Stimulated activated CD8-positive, alpha-beta memory T cell treated with anti-CD3 and anti-CD28 coated beads, Interleukin-2, amount 100 ng/mL, for 1 hour (primary cell): Measurements from ENCODE around the gene NUP58.
"Not testable (repeated sequence)": the region's sequence is repeated elsewhere in the genome, so short reads cannot be mapped to it uniquely, and the experiment has no call there.

Experiments used
- DNase-seq, 2 donors: peaks; one replicate each; pipeline ENCODE4 v3.0.0-alpha.2; 2020; ENCODE audit warnings: low read depth in 2 of 2

NUP58 gene

GRCh38 chr13:25302121-25302520, 696 bp downstream of the NUP58 start:
- no peak for DNase-seq

DNA sequence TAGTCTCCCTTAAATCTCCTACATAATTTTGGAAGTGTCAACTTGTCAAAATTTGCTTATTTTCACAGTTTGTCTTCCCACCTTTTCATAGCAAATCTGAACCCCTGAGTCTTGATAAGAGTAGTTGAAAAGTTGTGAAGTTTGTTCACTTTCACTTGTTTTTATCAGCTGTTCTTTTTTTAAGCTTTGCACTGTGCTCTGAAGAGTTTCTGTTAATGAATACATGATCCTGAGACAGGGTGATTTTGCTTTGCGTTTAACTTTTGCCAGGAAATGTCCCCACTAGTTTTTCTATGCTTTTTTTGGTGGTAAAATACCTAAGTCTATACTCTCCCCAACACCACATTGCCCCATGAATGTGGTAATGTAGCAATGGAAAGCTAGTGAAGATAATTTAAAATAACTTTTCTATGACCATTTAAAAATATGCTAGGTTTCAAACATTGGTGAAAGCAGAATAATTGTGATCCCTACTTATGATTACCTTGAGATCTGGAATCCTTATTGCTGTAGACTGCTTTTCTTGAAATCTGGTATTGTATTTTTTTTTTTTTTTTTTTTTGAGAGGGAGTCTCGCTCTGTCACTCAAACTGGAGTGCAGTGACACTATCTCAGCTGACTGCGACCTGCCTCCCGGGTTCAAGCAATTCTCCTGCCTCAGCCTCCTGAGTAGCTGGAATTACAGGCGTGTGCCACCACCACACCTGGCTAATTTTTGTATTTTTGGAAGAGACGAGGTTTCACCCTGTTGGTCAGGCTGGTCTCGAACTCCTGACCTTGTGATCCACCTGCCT, 5.4 kb downstream of the NUP58 start:
- no peak for DNase-seq

DNA sequence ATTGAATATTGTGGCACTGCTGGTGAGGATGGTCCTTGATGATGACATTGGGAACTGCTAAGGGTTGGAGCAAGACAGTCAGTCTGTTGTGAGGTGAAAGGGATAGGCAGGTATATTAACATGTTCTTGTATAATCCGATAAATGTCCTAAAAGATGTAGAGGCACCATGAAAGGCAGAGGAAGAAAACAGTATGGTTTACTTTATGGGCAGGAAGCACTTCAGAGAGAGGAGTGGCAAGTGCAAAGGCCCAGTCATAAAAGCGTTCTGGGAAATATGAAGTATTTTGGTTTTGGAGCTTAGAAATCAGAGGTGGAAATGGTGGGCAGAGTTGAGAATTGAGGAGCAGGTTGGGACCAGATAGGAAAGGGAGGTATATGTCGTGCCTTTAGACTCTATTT, 9.5 kb downstream of the NUP58 start:
- no peak for DNase-seq

DNA sequence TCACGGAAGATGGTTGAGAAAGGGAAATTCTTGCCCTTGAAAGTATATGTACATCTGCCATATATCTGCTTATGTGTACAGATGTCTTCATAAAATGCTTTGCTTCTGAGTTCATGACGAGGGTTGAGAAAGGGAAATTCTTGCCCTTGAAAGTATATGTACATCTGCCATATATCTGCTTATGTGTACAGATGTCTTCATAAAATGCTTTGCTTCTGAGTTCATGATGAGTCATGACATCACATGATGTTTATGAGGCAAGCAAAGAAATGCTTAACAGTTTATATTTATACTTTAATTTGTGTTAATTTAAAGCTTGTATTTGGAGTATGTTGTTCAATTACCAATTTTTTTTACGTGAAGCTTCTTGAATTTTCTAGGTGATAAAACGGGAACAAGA, 17.5 kb downstream of the NUP58 start:
- DNase-seq: not testable (repeated sequence)

DNA sequence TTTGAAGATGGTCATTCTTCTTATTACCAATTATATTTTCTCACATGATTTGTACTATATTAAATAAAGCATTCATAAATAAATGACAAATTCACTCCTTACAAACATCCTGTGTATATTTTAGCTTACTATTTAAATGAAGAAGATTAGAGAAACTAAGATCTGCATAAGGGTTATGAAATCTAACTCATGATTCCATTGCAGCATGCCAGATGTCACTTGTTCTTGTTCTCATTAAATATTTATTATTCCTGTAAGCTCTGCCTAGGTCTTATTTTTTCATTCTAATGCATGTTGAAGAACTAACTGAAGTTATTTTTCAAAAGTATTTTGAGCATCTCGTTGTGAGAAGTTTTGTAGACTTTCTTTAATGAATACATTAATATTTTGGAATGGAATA, 18.3 kb downstream of the NUP58 start:
- DNase-seq: no peak

GRCh38 chr13:25324100-25324499, 22.7 kb downstream of the NUP58 start:
- DNase-seq: no peak

GRCh38 chr13:25329706-25330105, 28.3 kb downstream of the NUP58 start:
- DNase-seq: no peak

- no peak for DNase-seq
Measured at GRCh38 chr13:25330541-25330940, 29.1 kb downstream of the NUP58 start.

DNA sequence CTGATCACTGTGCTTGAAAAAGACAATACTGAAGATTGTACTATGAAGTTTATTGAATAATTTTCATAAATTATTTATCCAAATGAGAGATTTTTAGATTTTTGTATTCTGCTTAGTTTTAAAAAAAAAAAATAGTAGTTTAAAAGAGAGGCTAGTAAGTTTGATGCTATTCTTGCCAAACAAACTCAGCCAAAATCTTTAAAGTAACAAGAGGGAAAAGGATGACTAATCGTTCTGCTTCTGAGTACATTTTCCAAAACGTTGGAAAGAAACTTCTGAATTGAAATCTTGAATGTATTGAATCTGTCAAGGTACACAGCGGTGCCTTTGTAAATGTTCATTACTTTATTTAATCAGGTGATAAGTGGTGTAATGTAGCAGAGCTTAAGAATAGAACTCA, 34.4 kb downstream of the NUP58 start:
- DNase-seq: no peak

- DNase-seq: no peak
Measured at GRCh38 chr13:25345576-25345975, 44.2 kb downstream of the NUP58 start.

- DNase-seq: no peak
Measured at GRCh38 chr13:25347151-25347550, 45.7 kb downstream of the NUP58 start.

GRCh38 chr13:25351404-25351803, 50.0 kb downstream of the NUP58 start:
- DNase-seq: no peak

DNA sequence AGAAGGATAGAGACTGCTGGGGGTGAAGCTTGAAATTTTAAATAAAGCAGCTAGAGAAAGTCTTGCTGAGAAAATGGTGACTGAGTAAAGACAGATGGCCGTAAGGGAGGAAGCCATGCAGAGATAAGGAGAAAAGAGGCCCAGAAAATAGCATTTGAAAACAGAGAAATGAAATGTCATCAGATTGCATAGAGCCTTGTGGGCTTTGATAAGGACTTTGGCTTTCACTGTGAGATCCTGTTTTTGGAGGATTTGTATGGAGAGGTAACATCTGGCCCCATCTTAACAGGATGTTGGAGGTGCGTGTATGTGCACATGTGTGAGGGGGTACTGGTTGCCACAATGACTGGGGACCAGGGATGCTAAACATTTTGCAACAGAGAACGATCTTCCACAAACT, 50.8 kb downstream of the NUP58 start:
- DNase-seq: no peak

- DNase-seq: no peak
Measured at GRCh38 chr13:25352806-25353205, 51.4 kb downstream of the NUP58 start.

DNA sequence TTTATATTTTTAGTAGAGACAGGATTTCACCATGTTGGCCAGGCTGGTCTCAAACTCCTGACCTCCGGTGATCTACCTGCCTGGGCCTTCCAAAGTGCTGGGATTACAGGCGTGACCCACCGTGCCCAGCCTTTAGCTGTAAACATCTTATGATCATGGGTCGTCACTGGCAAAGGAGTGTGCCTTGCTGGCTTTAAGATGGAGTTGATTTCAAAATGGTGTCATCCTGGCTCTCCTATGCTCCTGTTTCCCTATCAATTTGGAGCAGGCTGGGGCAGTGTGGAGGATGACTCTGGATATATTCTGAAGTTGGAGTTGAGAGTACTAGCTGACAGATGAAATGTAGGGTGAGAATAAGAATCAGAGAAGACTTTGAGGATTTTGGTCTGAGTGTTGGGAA, 51.9 kb downstream of the NUP58 start:
- DNase-seq: no peak

DNA sequence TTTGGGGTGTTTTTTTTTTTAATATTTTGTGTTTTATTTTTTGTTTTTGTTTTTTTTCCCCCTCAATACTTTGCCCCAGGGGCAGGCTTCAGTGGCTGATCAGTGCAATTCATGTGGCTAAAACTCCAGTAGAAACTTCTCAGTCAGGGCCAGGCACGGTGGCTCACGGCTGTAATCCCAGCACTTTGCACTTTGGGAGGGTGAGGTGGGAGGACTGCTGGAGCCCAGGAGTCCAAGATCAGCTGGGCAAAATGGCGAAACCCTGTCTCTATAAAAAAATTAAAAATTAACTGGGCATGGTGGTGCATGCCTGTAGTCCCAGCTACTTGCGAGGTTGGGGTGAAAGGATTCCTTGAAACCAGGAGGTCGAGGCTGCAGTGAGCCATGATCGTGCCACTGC, 53.0 kb downstream of the NUP58 start:
- DNase-seq: no peak

DNA sequence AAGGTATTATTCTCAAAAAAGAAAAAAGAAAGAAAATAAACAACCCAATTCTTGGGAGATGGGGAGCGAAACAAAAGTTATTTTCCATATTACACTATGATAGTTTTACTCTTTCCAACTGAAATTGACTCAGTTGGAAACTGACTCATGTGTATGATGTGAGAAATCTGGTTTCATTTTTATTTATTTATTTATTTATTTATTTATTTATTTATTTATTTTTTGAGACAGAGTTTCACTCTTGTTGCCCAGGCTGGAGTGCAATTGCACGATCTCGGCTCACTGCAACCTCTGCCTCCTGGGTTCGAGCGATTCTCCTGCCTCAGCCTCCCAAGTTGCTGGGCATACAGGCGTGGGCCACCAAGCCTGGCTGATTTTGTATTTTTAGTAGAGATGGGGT, 59.0 kb downstream of the NUP58 start:
- not testable (repeated sequence) for DNase-seq

DNA sequence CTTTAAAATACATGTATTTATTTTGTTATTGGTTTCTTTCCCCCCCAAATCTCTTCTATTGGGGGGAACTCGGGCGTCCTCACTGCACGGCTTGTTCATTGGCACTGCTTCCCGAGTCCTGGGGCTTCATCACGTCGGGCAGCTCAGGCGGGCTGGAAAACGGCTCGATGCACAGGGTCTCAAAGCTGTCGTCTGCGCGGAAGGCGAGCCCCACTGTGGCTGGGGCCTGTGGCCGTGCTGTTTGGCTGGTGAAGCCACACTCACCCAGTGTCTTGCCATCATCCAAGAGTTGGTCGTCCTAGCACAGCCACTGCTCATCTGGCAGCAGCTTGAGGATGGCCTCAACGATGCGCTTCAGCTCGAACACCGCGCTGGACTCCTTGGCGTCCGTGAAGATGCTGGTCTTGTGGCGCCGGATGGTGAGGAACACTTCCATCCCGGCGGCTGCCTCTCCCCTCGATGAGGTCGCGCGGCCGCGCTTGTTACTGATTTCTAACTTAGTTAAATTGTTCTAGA, 64.4 kb downstream of the NUP58 start:
- DNase-seq: no peak

- no peak for DNase-seq
Measured at GRCh38 chr13:25371158-25371874, 69.9 kb downstream of the NUP58 start.

DNA sequence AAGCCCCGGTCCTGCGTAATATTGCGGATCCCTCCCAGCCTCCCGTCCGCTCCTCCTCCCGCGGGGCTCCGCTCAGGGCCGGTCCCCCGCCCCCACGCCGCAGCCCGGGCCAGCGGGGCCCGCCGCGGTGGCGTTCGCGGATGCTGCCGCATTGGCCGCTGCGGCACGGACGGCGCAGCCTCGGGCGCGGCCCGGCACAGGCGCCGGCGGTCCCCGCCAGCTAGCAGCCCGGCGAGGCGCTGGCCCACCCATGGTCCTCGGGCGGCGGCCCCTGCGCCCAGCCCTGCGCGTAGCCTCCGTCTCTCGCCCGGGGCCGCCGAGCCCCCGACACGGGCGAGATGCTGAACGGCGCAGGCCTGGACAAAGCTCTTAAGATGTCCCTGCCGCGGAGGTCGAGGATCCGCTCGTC, 70.5 kb downstream of the NUP58 start, which contains the start of gene ATP8A2:
ATP8A2 (plus strand) TSS at position 100 of the 409 bp plus-strand sequence; CDS start at position 339, 239 bp downstream.
- no peak for DNase-seq

GRCh38 chr13:25372284-25373081, 71.1 kb downstream of the NUP58 start:
- no peak for DNase-seq

DNA sequence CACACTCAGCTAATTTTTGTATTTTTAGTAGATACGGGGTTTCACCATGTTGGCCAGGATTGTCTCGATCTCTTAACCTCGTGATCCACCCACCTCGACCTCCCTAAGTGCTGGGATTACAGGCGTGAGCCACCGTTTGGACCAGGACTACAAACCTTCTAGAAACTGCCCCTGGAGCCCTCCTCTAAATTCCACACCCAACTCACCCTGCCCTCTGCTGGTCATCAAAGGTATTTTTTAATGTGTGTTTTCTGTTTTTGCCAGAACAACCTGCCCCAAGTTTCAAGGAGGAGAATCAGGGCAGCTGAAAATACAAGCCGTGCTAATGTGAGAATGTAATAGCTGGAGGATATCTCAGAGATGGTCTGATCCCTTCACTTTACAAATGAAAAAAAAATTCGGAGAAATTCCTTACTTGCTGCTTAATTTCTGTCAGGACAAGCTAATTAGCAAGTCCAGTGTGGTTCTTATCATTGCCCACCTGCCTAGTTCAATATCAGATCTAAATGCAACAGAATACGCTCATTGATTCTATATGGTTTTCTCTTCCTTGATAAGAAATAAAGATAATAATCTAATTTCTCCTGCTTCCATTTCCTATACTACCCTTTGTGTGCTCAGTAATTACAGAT, 74.4 kb downstream of the NUP58 start:
- no peak for DNase-seq
